Stimulated activated CD8-positive, alpha-beta memory T cell treated with anti-CD3 and anti-CD28 coated beads, Interleukin-12 subunit alpha, Interleukin-12 subunit beta, amount 100 ng/mL, for 24 hours (primary cell): Measurements from ENCODE around the gene NUMBL.
"Not testable (repeated sequence)": the region's sequence is repeated elsewhere in the genome, so short reads cannot be mapped to it uniquely, and the experiment has no call there.

Experiments
- DNase-seq: peaks from one replicate; pipeline ENCODE4 v3.0.0-alpha.2; 2020; ENCODE audit errors: extremely low read depth

The NUMBL gene

GRCh38 chr19:40663695-40664692 lies 26.5 kb downstream of the NUMBL start:
- no peak for DNase-seq

DNA sequence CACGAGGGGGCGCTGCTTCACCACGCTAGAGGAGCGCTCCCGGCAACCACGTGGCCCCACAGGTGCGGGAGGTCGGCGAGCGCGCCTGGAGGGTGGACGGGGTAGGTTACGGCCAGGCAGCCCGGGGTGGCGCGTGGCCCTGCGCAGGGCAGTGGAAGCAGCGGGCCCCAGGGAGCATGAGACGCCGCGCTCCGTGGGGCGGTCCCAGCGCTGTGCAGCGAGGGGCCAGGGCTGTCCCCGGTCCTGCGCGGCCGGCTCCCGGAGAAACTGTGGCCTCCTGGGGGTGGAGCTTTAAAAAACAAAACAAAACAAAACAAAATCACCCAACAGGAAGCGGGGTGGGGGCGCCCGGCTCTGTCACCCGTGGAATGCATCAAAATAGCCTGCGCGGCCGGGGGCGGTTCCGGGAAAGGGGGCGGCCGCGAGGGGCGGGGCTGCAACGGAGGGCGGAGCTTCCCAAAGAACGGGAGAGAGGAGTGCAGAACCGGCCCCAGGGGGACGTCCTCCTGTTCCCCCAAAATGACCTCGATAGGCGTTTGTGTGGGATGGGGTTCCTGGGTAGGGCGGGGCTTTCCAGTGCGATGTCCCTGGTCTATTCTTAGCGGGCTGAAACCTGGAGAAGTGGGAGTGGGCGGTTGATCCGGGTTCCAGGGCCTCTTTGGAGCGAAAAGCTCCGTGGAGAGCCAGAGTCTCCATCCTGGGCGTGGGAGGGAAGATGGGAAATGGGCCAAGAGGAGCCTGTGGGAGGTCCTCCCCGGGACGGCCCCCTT lies 27.3 kb downstream of the NUMBL start:
- peak; percentile 77 for DNase-seq

DNA sequence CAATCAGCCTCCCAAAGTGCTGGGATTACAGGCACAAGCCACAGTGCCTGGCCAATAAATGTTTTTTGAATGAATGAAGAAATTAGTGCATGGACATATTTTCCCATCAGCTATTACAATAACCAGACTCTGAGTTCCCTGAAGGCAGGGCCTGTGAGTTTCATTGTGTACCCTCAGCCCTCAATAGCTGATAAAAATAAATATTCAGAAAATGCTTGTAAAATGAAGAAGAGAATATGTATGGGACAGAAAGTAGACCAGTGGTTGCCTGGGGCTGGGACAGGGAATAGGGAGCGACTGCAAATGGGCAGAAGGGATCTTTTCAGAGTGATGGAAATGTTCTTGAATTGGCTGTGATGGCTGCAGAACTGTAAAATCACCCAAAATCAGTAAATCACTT lies 28.8 kb downstream of the NUMBL start:
- no peak for DNase-seq

DNA sequence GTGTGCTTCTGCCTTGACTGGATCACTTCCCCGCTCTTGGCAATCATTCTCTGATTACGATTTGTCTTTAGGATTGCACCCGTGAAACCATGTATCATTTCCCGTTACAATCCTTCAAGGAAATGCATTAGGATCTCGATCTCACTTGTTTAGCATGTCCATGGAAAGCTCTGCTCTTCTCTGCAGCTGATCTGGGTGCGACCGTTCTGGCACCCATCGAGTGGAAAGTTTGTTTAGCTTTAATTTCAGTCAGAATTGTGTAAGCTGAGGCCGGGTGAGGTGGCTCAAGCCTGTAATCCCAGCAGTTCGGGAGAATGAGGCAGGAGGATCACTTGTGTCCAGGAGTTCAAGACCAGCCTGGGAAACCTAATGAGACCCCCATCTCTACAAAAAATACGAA lies 30.9 kb downstream of the NUMBL start:
- no peak for DNase-seq

DNA sequence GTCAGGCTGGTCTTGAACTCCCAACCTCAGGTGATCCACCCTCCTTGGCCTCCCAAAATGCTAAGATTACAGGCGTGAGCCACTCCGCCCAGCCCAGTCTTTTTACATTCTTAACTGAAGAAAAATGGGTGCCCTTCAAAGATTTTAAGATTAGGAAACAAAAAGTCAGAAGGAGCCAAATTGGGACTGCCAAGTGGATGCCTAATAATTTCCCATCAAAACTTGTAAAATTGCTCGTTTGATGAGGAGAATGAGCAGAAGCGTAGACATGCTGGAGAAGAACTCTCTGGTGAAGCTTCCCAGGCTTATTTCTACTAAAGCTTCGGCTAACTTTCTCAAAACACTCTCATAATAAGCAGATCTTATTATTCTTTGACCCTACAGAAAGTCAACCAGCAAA lies 31.3 kb downstream of the NUMBL start:
- no peak for DNase-seq

- DNase-seq, result no peak
Measured at GRCh38 chr19:40658031-40658430, 32.4 kb downstream of the NUMBL start.

DNA sequence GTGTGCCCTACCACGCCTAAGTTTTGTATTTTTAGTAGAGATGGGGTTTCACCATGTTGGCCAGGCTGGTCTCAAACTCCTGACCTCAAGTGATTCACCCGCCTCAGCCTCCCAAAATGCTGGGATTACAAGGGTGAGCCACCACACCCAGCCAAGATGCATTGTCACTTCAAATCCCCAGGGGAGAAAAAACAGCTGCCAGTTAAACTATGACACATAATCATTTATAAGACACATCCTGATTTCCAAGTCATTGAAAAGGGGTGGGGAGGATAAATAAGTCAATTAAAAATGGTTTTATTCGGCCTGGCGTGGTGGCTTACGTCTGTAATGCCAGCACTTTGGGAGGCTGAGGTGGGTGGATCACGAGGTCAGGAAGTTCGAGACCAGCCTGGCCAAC lies 34.8 kb downstream of the NUMBL start:
- DNase-seq, result not testable (repeated sequence)

GRCh38 chr19:40652303-40652702 lies 38.1 kb downstream of the NUMBL start:
- not testable (repeated sequence) for DNase-seq

DNA sequence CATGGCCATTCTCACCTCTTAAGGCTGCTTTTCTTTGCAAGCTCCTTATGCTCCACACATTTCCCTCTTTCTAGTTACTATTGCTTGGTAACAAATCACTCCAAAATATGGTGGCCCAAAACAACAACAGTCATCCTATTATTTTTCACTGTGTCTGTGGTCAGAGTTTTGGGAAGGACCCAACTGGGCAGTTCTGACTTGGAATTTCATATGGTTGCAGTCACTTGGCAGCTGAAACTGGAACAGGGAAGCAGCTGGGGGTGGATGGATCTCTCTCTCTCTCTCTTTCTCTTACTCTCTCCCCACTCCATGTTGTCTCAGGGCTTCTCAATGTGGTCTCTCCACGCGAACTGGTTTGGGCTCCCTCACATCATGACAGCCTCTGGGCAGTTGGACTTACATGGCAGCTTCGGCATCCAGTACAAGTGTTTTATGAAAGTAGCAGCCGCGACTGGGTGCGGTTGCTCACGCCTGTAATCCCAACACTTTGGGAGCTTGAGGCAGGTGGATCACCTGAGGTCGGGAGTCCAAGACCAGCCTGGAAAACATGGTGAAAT lies 39.6 kb downstream of the NUMBL start:
- DNase-seq, result no peak

GRCh38 chr19:40649903-40650675 lies 40.4 kb downstream of the NUMBL start:
- DNase-seq, result not testable (repeated sequence)

GRCh38 chr19:40646743-40647254 lies 43.7 kb downstream of the NUMBL start:
- no peak for DNase-seq

GRCh38 chr19:40642757-40643305 lies 47.6 kb downstream of the NUMBL start:
- no peak for DNase-seq

DNA sequence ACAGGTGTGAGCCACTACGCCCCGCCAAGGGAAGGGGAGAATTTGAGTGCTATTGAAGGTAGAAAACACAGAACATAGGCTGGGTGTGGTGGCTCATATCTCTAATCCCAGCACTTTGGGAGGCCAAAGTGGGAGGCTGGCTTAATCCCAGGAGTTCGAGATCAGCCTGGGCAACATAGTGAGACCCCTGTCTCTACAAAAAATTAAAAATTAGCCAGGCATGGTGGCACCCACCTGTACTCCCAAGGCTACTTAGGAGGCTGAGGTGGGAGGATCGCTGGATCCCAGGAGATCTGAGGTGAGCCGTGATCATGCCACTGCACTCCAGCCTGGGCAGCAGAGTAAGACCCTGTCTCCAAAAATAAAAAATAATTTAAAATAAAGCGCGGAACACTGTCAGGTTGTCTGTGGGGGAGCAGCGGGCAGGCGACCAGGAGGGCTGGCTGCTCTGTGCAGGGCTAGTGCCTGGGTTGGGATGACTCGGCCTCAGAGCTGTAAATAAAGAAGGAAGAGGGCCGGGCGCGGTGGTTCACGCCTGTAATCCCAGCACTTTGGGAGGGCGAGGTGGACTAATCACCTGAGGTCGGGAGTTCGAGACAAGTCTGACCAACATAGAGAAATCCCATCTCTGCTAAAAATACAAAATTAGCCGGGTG lies 48.3 kb downstream of the NUMBL start:
- DNase-seq, result no peak

DNA sequence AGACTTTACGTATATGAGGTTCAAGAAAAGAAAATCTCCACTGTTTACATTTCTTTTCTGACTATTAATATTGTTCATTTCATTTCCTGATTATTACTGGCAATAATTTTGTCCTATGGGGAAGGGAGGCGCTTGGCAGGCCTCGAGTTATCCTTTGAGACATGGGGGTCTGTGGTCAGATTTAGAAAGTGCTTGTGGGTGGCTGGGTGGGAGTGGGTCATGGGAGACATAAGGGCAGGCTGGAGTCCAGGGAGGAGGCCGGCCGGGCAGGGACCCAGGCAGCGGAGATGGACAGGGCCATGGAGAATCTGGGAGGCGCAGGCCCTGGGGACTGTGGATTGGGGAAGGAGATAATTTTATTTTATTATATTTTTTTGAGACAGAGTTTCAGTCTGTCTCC lies 49.2 kb downstream of the NUMBL start:
- no peak for DNase-seq

GRCh38 chr19:40640744-40641143 lies 49.7 kb downstream of the NUMBL start:
- DNase-seq, result no peak

DNA sequence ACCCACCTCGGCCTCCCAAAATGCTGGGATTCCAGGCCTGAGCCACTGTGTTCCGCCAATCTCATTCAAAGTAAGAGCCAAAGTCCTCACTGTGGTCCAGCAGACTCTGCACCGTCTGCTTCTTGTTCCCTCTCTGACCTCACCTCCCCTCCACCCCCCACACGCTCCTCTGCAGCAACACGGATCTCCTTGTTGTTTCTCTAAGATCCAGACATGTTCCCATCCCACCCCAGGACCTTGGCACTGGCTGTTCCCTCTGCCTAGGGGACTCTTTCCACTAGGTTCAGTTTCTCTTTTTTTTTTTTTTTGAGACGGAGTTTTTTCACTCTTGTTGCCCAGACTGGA lies 50.8 kb downstream of the NUMBL start:
- DNase-seq, result no peak

- no peak for DNase-seq
Measured at GRCh38 chr19:40638327-40638726, 52.1 kb downstream of the NUMBL start.

GRCh38 chr19:40633207-40633606 lies 57.2 kb downstream of the NUMBL start:
- DNase-seq, result no peak

GRCh38 chr19:40632311-40633036 lies 58.0 kb downstream of the NUMBL start:
- DNase-seq, result no peak

GRCh38 chr19:40630571-40631160 lies 59.8 kb downstream of the NUMBL start:
- no peak for DNase-seq
